ENCODE results near the gene WNK1.

WNK1 gene

DNA sequence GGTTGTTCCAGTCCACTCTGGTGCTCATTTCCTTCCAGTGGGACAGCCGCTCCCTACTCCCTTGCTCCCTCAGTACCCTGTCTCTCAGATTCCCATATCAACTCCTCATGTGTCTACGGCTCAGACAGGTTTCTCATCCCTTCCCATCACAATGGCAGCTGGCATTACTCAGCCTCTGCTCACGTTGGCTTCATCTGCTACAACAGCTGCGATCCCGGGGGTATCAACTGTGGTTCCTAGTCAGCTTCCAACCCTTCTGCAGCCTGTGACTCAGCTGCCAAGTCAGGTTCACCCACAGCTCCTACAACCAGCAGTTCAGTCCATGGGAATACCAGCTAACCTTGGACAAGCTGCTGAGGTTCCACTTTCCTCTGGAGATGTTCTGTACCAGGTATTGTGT is 127.3 kb downstream of the WNK1 start:
- TF ChIP-seq, protein P1, sequence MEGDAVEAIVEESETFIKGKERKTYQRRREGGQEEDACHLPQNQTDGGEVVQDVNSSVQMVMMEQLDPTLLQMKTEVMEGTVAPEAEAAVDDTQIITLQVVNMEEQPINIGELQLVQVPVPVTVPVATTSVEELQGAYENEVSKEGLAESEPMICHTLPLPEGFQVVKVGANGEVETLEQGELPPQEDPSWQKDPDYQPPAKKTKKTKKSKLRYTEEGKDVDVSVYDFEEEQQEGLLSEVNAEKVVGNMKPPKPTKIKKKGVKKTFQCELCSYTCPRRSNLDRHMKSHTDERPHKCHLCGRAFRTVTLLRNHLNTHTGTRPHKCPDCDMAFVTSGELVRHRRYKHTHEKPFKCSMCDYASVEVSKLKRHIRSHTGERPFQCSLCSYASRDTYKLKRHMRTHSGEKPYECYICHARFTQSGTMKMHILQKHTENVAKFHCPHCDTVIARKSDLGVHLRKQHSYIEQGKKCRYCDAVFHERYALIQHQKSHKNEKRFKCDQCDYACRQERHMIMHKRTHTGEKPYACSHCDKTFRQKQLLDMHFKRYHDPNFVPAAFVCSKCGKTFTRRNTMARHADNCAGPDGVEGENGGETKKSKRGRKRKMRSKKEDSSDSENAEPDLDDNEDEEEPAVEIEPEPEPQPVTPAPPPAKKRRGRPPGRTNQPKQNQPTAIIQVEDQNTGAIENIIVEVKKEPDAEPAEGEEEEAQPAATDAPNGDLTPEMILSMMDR (IDR thresholded peaks at IDR 0.05; ENCODE audit: low read depth, low read length): no peak
- no peak overlapping the region for H3K4me3 ChIP-seq (ENCODE audit: low read depth, low read length)

DNA sequence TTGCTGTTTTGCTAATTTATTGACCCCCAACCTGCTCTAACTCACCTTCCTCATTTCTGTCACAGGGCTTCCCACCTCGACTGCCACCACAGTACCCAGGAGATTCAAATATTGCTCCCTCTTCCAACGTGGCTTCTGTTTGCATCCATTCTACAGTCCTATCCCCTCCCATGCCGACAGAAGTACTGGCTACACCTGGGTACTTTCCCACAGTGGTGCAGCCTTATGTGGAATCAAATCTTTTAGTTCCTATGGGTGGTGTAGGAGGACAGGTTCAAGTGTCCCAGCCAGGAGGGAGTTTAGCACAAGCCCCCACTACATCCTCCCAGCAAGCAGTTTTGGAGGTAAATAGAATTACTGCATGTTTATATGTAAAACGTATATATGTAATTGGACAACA is 128.3 kb downstream of the WNK1 start:
- TF ChIP-seq, protein P1 (IDR thresholded peaks at IDR 0.05; ENCODE audit: low read depth, low read length): no peak
- H3K4me3 ChIP-seq (ENCODE audit: low read depth, low read length): no peak overlapping the region

DNA sequence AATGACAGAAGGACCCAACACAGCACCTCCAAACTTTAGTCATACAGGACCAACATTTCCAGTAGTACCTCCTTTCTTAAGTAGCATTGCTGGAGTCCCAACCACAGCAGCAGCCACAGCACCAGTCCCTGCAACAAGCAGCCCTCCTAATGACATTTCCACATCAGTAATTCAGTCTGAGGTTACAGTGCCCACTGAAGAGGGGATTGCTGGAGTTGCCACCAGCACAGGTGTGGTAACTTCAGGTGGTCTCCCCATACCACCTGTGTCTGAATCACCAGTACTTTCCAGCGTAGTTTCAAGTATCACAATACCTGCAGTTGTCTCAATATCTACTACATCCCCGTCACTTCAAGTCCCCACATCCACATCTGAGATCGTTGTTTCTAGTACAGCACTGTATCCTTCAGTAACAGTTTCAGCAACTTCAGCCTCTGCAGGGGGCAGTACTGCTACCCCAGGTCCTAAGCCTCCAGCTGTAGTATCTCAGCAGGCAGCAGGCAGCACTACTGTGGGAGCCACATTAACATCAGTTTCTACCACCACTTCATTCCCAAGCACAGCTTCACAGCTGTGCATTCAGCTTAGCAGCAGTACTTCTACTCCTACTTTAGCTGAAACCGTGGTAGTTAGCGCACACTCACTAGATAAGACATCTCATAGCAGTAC is 132.5 kb downstream of the WNK1 start:
- TF ChIP-seq, protein P1 (IDR thresholded peaks at IDR 0.05; ENCODE audit: low read depth, low read length): no peak

DNA sequence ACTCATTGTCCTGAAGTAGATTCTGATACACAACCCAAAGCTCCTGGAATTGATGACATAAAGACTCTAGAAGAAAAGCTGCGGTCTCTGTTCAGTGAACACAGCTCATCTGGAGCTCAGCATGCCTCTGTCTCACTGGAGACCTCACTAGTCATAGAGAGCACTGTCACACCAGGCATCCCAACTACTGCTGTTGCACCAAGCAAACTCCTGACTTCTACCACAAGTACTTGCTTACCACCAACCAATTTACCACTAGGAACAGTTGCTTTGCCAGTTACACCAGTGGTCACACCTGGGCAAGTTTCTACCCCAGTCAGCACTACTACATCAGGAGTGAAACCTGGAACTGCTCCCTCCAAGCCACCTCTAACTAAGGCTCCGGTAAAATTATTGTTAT is 133.3 kb downstream of the WNK1 start:
- TF ChIP-seq, protein P1 (IDR thresholded peaks at IDR 0.05; ENCODE audit: low read depth, low read length): no peak
- H3K4me3 ChIP-seq (ENCODE audit: low read depth, low read length): no peak overlapping the region

More for the DNA sequence above, 132.5 kb downstream of the WNK1 start:
- H3K4me3 ChIP-seq (ENCODE audit: low read depth, low read length): no peak overlapping the region

DNA sequence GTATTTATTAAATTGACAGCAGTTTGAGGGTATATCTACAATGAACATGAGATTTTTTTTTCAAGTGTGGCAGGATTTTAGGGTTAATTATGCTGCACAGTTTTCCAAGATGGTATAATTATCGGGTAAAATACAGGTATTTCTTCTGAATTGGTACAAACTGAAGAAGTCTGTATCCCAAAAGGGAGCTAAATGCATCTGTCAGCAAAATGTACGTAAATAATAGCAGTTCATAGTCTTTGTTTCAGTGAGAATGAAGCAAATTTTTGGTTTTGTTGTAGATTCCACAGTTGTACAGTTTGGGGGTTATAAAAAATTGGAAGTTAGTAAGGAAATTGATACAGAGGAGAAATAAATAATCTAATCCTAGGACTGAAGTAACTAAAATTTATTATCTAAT is 133.8 kb downstream of the WNK1 start:
- TF ChIP-seq, protein P1 (IDR thresholded peaks at IDR 0.05; ENCODE audit: low read depth, low read length): no peak
- no peak overlapping the region for H3K4me3 ChIP-seq (ENCODE audit: low read depth, low read length)

DNA sequence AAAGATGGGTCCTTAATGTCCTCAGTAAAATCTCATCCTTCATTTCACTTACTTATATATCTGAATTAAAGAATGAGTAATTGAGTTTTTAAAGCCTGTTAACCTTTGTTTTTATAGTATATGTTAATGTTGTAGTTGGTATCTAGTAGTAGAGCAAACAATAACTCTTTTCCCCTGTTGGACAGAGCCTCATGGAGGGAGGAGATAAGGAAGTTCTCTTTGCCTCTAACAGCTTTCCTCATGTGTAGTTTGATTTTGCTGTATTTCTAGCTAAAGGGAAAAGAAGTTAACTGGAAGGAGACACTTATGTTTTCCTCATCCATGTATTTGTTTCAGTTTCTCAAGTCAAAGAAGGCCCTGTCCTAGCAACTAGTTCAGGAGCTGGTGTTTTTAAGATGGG is 141.8 kb downstream of the WNK1 start:
- TF ChIP-seq, protein P1 (IDR thresholded peaks at IDR 0.05; ENCODE audit: low read depth, low read length): no peak
- no peak overlapping the region for H3K4me3 ChIP-seq (ENCODE audit: low read depth, low read length)

DNA sequence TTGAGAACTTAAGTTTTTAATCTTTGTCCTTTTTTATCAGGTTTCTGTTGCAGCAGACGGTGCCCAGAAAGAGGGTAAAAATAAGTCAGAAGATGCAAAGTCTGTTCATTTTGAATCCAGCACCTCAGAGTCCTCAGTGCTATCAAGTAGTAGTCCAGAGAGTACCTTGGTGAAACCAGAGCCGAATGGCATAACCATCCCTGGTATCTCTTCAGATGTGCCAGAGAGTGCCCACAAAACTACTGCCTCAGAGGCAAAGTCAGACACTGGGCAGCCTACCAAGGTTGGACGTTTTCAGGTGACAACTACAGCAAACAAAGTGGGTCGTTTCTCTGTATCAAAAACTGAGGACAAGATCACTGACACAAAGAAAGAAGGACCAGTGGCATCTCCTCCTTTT is 143.7 kb downstream of the WNK1 start:
- TF ChIP-seq, protein P1 (IDR thresholded peaks at IDR 0.05; ENCODE audit: low read depth, low read length): no peak
- H3K4me3 ChIP-seq (ENCODE audit: low read depth, low read length): no peak overlapping the region

All from WI38 (cell line).